Measurements from ENCODE around the gene CLINT1. TPM values are rescaled to one million over a fixed set of nuclear protein-coding genes. Genes with fewer than 3 reads are reported as not detected.
"Not testable (repeated sequence)": the region's sequence is repeated elsewhere in the genome, so short reads cannot be mapped to it uniquely, and the experiment has no call there.

The CLINT1 gene
- total and polyA plus RNA-seq, 8 donors: 68.0 to 118 (median 106) TPM

- H3K4me1 ChIP-seq: peaks cover 0 to 4% of the 10 kb centered on the region in 2 donors
- DNase-seq: no peak
- H3K36me3 ChIP-seq: no peaks in the 10 kb centered on the region
- no peak overlapping the region for H3K27ac ChIP-seq
- TF ChIP-seq CTCF (IDR thresholded peaks at IDR 0.05): no peak
- H3K9me3 ChIP-seq: peaks cover 0 to 5% of the 10 kb centered on the region in 2 donors
- ATAC-seq: peak; percentile 53
- H3K27me3 ChIP-seq: no peaks in the 10 kb centered on the region
- intact Hi-C loops (cut with DNase I): no loop called here
- no peak overlapping the region for H3K4me3 ChIP-seq
Observed at GRCh38 chr5:157888814-157889532, 30.0 kb upstream of the CLINT1 start.

- peak in 1 of 4 donors; percentile 70 for DNase-seq
- H3K36me3 ChIP-seq: no peaks in the 10 kb centered on the region
- no peak overlapping the region for H3K27ac ChIP-seq
- H3K4me3 ChIP-seq: no peak overlapping the region
- H3K27me3 ChIP-seq: no peaks in the 10 kb centered on the region
- no peak for ATAC-seq
- intact Hi-C loops (cut with DNase I): no loop called here
- peaks cover 0 to 5% of the 10 kb centered on the region in 2 donors for H3K9me3 ChIP-seq
- TF ChIP-seq CTCF (IDR thresholded peaks at IDR 0.05): no peak
- H3K4me1 ChIP-seq: peaks cover 0 to 4% of the 10 kb centered on the region in 2 donors
Observed at GRCh38 chr5:157886796-157887380, 27.9 kb upstream of the CLINT1 start.

- H3K9me3 ChIP-seq; H3K36me3 ChIP-seq; H3K4me1 ChIP-seq; intact Hi-C loops (cut with DNase I); H3K27ac ChIP-seq; H3K27me3 ChIP-seq; ATAC-seq; H3K4me3 ChIP-seq; DNase-seq: not testable (repeated sequence)
Observed at GRCh38 chr5:157885051-157885450, 26.1 kb upstream of the CLINT1 start.

- H3K27me3 ChIP-seq; intact Hi-C loops (cut with DNase I); H3K36me3 ChIP-seq; DNase-seq; H3K27ac ChIP-seq; H3K9me3 ChIP-seq; H3K4me3 ChIP-seq; H3K4me1 ChIP-seq; ATAC-seq: not testable (repeated sequence)
Observed at GRCh38 chr5:157881498-157881897, 22.6 kb upstream of the CLINT1 start.

- no peak for ATAC-seq
- H3K4me1 ChIP-seq: no peaks in the 10 kb centered on the region
- peak overlapping the region in 1 of 2 donors; percentile 42 for H3K27ac ChIP-seq
- no peak for DNase-seq
- intact Hi-C loops (cut with DNase I): no loop called here
- TF ChIP-seq CTCF (IDR thresholded peaks at IDR 0.05): no peak
- H3K4me3 ChIP-seq: no peak overlapping the region
- H3K27me3 ChIP-seq: no peaks in the 10 kb centered on the region
- H3K9me3 ChIP-seq: no peaks in the 10 kb centered on the region
- H3K36me3 ChIP-seq: no peaks in the 10 kb centered on the region
Observed at GRCh38 chr5:157877821-157878220, 18.9 kb upstream of the CLINT1 start.

- TF ChIP-seq CTCF (IDR thresholded peaks at IDR 0.05): no peak
- no peaks in the 10 kb centered on the region for H3K4me1 ChIP-seq
- DNase-seq (no peak), ATAC-seq (no peak)
- H3K36me3 ChIP-seq: no peaks in the 10 kb centered on the region
- H3K27me3 ChIP-seq: no peaks in the 10 kb centered on the region
- H3K27ac ChIP-seq: no peak overlapping the region
- no peak overlapping the region for H3K4me3 ChIP-seq
- H3K9me3 ChIP-seq: no peaks in the 10 kb centered on the region
- intact Hi-C loops (cut with DNase I): no loop called here
Observed at GRCh38 chr5:157874861-157875260, 15.9 kb upstream of the CLINT1 start.

Measured in left lung (tissue), 10 donors.